ENCODE data around the gene NOVA2. TPM values are rescaled to one million over a fixed set of nuclear protein-coding genes. Genes with fewer than 3 reads are reported as not detected.

NOVA2 gene
- polyA plus RNA-seq, 1 of the 3 experiments (the other 2 are of a cell fraction), result 1.9 TPM

GRCh38 chr19:45990113-45990728 is 16.6 kb upstream of the NOVA2 start:
- Histone ChIP-seq H3K4me1 (ENCODE audit: control insufficient read depth in 1 of 2, insufficient read depth in 2 of 2, low read depth in 1 of 2, low read length in 1 of 2) (no peaks in the 10 kb centered on the region), H3K9ac (no peak overlapping the region), H3F3A (replicated peaks; ENCODE audit: insufficient read depth) (no peaks in the 10 kb centered on the region), H3K27me3 (ENCODE audit: insufficient read depth) (no peaks in the 10 kb centered on the region; the same call in 1 of the 2 replicates), H3K36me3 (replicated peaks in 1 of 2; ENCODE audit: control insufficient read depth in 1 of 2, insufficient read depth in 2 of 2, low read length in 1 of 2) (no peaks in the 10 kb centered on the region), H3K79me2 (ENCODE audit: insufficient read depth) (no peaks in the 10 kb centered on the region), H2AFZ (ENCODE audit: low read depth) (no peak overlapping the region), H3K4me3 (ENCODE audit: low read depth in 2 of 2, low read length in 1 of 2) (no peak overlapping the region), H3K4me2 (no peak overlapping the region), H3K9me2 (no peaks in the 10 kb centered on the region), H3K9me3 (no peaks in the 10 kb centered on the region), H4K20me1 (ENCODE audit: insufficient read depth) (no peaks in the 10 kb centered on the region), H3K27ac (ENCODE audit: low read depth in 2 of 2, low read length in 1 of 2) (no peak overlapping the region)
- ChIA-PET CTCF (no interaction called here), POLR2A (no interaction called here)
- WGBS (ENCODE audit: low lambda C conversion rate), result 70% methylated on average over 12 of the region's 12 CpGs
- DNase-seq, result no peak
- TF ChIP-seq, protein P1, sequence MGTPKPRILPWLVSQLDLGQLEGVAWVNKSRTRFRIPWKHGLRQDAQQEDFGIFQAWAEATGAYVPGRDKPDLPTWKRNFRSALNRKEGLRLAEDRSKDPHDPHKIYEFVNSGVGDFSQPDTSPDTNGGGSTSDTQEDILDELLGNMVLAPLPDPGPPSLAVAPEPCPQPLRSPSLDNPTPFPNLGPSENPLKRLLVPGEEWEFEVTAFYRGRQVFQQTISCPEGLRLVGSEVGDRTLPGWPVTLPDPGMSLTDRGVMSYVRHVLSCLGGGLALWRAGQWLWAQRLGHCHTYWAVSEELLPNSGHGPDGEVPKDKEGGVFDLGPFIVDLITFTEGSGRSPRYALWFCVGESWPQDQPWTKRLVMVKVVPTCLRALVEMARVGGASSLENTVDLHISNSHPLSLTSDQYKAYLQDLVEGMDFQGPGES (IDR thresholded peaks at IDR 0.05; ENCODE audit: low read depth, low read length), result no peak
- TF ChIP-seq ELF1 (IDR thresholded peaks at IDR 0.05), result no peak
- no peak for TF ChIP-seq RCOR1 (IDR thresholded peaks at IDR 0.05; ENCODE audit: low read length)
- no peak for TF ChIP-seq PBX3 (IDR thresholded peaks at IDR 0.05)
- TF ChIP-seq NRF1 (IDR thresholded peaks at IDR 0.05; ENCODE audit: low read depth, low read length), result no peak
- no peak for TF ChIP-seq ZBTB33 (IDR thresholded peaks at IDR 0.05; ENCODE audit: borderline replicate concordance, low read depth)
- TF ChIP-seq TEAD4 (IDR thresholded peaks at IDR 0.05; ENCODE audit: borderline replicate concordance, insufficient read depth), result no peak
- no peak for TF ChIP-seq MEF2A (IDR thresholded peaks at IDR 0.05; ENCODE audit: borderline replicate concordance, low read depth)
- no peak for TF ChIP-seq CTCF (IDR thresholded peaks at IDR 0.05)
- no peak for TF ChIP-seq GABPA (IDR thresholded peaks at IDR 0.05; ENCODE audit: low read depth)
- TF ChIP-seq, protein P2, sequence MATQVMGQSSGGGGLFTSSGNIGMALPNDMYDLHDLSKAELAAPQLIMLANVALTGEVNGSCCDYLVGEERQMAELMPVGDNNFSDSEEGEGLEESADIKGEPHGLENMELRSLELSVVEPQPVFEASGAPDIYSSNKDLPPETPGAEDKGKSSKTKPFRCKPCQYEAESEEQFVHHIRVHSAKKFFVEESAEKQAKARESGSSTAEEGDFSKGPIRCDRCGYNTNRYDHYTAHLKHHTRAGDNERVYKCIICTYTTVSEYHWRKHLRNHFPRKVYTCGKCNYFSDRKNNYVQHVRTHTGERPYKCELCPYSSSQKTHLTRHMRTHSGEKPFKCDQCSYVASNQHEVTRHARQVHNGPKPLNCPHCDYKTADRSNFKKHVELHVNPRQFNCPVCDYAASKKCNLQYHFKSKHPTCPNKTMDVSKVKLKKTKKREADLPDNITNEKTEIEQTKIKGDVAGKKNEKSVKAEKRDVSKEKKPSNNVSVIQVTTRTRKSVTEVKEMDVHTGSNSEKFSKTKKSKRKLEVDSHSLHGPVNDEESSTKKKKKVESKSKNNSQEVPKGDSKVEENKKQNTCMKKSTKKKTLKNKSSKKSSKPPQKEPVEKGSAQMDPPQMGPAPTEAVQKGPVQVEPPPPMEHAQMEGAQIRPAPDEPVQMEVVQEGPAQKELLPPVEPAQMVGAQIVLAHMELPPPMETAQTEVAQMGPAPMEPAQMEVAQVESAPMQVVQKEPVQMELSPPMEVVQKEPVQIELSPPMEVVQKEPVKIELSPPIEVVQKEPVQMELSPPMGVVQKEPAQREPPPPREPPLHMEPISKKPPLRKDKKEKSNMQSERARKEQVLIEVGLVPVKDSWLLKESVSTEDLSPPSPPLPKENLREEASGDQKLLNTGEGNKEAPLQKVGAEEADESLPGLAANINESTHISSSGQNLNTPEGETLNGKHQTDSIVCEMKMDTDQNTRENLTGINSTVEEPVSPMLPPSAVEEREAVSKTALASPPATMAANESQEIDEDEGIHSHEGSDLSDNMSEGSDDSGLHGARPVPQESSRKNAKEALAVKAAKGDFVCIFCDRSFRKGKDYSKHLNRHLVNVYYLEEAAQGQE (IDR thresholded peaks at IDR 0.05; ENCODE audit: low read depth, low read length), result no peak
- TF ChIP-seq POLR2AphosphoS5 (IDR thresholded peaks at IDR 0.05; ENCODE audit: low read depth, low read length), result no peak
- no peak for TF ChIP-seq YY1 (IDR thresholded peaks at IDR 0.05; ENCODE audit: low read depth)
- no peak for TF ChIP-seq FOXJ3 (CRISPR knock-in tag; IDR thresholded peaks at IDR 0.05)
- no peak for TF ChIP-seq RXRA (IDR thresholded peaks at IDR 0.05; ENCODE audit: borderline replicate concordance, low read depth)
- no peak for TF ChIP-seq USF1 (IDR thresholded peaks at IDR 0.05; ENCODE audit: borderline replicate concordance, low read depth)
- TF ChIP-seq JUND (IDR thresholded peaks at IDR 0.05), result no peak
- TF ChIP-seq, protein P3, sequence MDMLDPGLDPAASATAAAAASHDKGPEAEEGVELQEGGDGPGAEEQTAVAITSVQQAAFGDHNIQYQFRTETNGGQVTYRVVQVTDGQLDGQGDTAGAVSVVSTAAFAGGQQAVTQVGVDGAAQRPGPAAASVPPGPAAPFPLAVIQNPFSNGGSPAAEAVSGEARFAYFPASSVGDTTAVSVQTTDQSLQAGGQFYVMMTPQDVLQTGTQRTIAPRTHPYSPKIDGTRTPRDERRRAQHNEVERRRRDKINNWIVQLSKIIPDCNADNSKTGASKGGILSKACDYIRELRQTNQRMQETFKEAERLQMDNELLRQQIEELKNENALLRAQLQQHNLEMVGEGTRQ (IDR thresholded peaks at IDR 0.05; ENCODE audit: borderline replicate concordance, low read depth, low read length), result no peak
